ENCODE data around the gene GLDN.

The GLDN gene

GRCh38 chr15:51365417-51365816 lies 24.0 kb downstream of the GLDN start:
- H3K4me3 ChIP-seq (ENCODE audit: low read depth, low read length), result no peak overlapping the region
- TF ChIP-seq CTCF (IDR thresholded peaks at IDR 0.05; ENCODE audit: low read depth, low read length, missing control alignments), result no peak
- DNase-seq (ENCODE audit: low read depth), result no peak
- in situ Hi-C loops (cut with HindIII; ENCODE audit: low sequenced_read_pairs), result no loop called here

GRCh38 chr15:51366071-51366470 lies 24.6 kb downstream of the GLDN start:
- TF ChIP-seq CTCF (IDR thresholded peaks at IDR 0.05; ENCODE audit: low read depth, low read length, missing control alignments), result no peak
- in situ Hi-C loops (cut with HindIII; ENCODE audit: low sequenced_read_pairs), result no loop called here
- no peak overlapping the region for H3K4me3 ChIP-seq (ENCODE audit: low read depth, low read length)
- DNase-seq (ENCODE audit: low read depth), result no peak

- H3K4me3 ChIP-seq (ENCODE audit: low read depth, low read length), result no peak overlapping the region
- peak; percentile 50 for DNase-seq (ENCODE audit: low read depth)
- TF ChIP-seq CTCF (IDR thresholded peaks at IDR 0.05; ENCODE audit: low read depth, low read length, missing control alignments), result no peak
- in situ Hi-C loops (cut with HindIII; ENCODE audit: low sequenced_read_pairs), result no loop called here
These were observed 25.5 kb downstream of the GLDN start for GRCh38 chr15:51366920-51367319.

- H3K4me3 ChIP-seq (ENCODE audit: low read depth, low read length), result no peak overlapping the region
- DNase-seq (ENCODE audit: low read depth), result no peak
- in situ Hi-C loops (cut with HindIII; ENCODE audit: low sequenced_read_pairs), result no loop called here
- TF ChIP-seq CTCF (IDR thresholded peaks at IDR 0.05; ENCODE audit: low read depth, low read length, missing control alignments), result no peak
These were observed 26.0 kb downstream of the GLDN start for GRCh38 chr15:51367322-51367976.

- no peak for TF ChIP-seq CTCF (IDR thresholded peaks at IDR 0.05; ENCODE audit: low read depth, low read length, missing control alignments)
- DNase-seq (ENCODE audit: low read depth), result no peak
- H3K4me3 ChIP-seq (ENCODE audit: low read depth, low read length), result no peak overlapping the region
- in situ Hi-C loops (cut with HindIII; ENCODE audit: low sequenced_read_pairs), result no loop called here
These were observed 26.9 kb downstream of the GLDN start for GRCh38 chr15:51368307-51368706.

- no peak overlapping the region for H3K4me3 ChIP-seq (ENCODE audit: low read depth, low read length)
- TF ChIP-seq CTCF (IDR thresholded peaks at IDR 0.05; ENCODE audit: low read depth, low read length, missing control alignments), result no peak
- in situ Hi-C loops (cut with HindIII; ENCODE audit: low sequenced_read_pairs), result no loop called here
- peak; percentile 60 for DNase-seq (ENCODE audit: low read depth)
These were observed 27.4 kb downstream of the GLDN start for GRCh38 chr15:51368751-51369450.

All from astrocyte of the cerebellum (primary cell).